ENCODE results near the gene GADD45B. TPM values are rescaled to one million over a fixed set of nuclear protein-coding genes. Genes with fewer than 3 reads are reported as not detected.

Gene GADD45B
- total RNA-seq, 1 experiment from 2014 or later, result 24.7 TPM

- no peaks in the 10 kb centered on the region for H3K36me3 ChIP-seq (ENCODE audit: low read depth)
These were observed 39.5 kb upstream of the GADD45B start for GRCh38 chr19:2436384-2436783.

GRCh38 chr19:2436926-2437325 is 39.0 kb upstream of the GADD45B start:
- POLR2A ChIA-PET (ENCODE audit: unreplicated experiment), result no interaction called here
- Histone ChIP-seq H3K4me2 (no peak overlapping the region), H3K27ac (no peak overlapping the region), H4K20me1 (ENCODE audit: insufficient read depth) (no peaks in the 10 kb centered on the region; the same call in 1 of the 2 replicates), H3F3A (ENCODE audit: insufficient read depth, low read depth) (no peaks in the 10 kb centered on the region), H3K79me2 (ENCODE audit: low read depth) (no peaks in the 10 kb centered on the region), H3K9me2 (ENCODE audit: insufficient read depth) (no peaks in the 10 kb centered on the region), H3K4me1 (replicated peaks; ENCODE audit: insufficient read depth) (no peaks in the 10 kb centered on the region), H3K9me3 (ENCODE audit: insufficient read depth, low read depth) (no peaks in the 10 kb centered on the region), H3K4me3 (no peak overlapping the region), H3K27me3 (ENCODE audit: insufficient read depth, low read depth) (no peaks in the 10 kb centered on the region), H3K36me3 (ENCODE audit: low read depth) (no peaks in the 10 kb centered on the region), H2AFZ (no peak overlapping the region)
- no TSS peak for BruUV-seq (replicated peaks)
- no peak for DNase-seq
- CTCF ChIA-PET, result no interaction called here
- TF ChIP-seq CTCF (conservative IDR thresholded peaks at IDR 0.05) (no peak), EZH2 (IDR thresholded peaks at IDR 0.05; ENCODE audit: low read depth) (no peak)
- intact Hi-C loops (cut with micrococcal nuclease; ENCODE audit: unreplicated experiment), result no loop called here

More at GRCh38 chr19:2436384-2436783, 39.5 kb upstream of the GADD45B start:
- Histone ChIP-seq H4K20me1 (ENCODE audit: insufficient read depth) (no peaks in the 10 kb centered on the region; the same call in 1 of the 2 replicates), H3K9me3 (ENCODE audit: insufficient read depth, low read depth) (no peaks in the 10 kb centered on the region), H3K4me1 (replicated peaks; ENCODE audit: insufficient read depth) (no peaks in the 10 kb centered on the region), H3K27me3 (ENCODE audit: insufficient read depth, low read depth) (no peaks in the 10 kb centered on the region), H3K79me2 (ENCODE audit: low read depth) (no peaks in the 10 kb centered on the region), H2AFZ (no peak overlapping the region), H3K4me3 (no peak overlapping the region), H3K9me2 (ENCODE audit: insufficient read depth) (no peaks in the 10 kb centered on the region), H3K27ac (no peak overlapping the region), H3K4me2 (no peak overlapping the region), H3F3A (ENCODE audit: insufficient read depth, low read depth) (no peaks in the 10 kb centered on the region)
- intact Hi-C loops (cut with micrococcal nuclease; ENCODE audit: unreplicated experiment), result no loop called here
- no peak for TF ChIP-seq EZH2 (IDR thresholded peaks at IDR 0.05; ENCODE audit: low read depth)
- TF ChIP-seq CTCF (conservative IDR thresholded peaks at IDR 0.05), result no peak
- DNase-seq, result no peak
- no TSS peak for BruUV-seq (replicated peaks)
- POLR2A ChIA-PET (ENCODE audit: unreplicated experiment), result no interaction called here
- CTCF ChIA-PET, result no interaction called here

GRCh38 chr19:2438178-2438577 is 37.7 kb upstream of the GADD45B start:
- no peak for DNase-seq
- Histone ChIP-seq H3K4me1 (replicated peaks; ENCODE audit: insufficient read depth) (no peaks in the 10 kb centered on the region), H3K27ac (no peak overlapping the region), H3K36me3 (ENCODE audit: low read depth) (no peaks in the 10 kb centered on the region), H3K4me2 (no peak overlapping the region), H2AFZ (no peak overlapping the region), H3K27me3 (ENCODE audit: insufficient read depth, low read depth) (no peaks in the 10 kb centered on the region), H3K9me3 (ENCODE audit: insufficient read depth, low read depth) (no peaks in the 10 kb centered on the region), H3F3A (ENCODE audit: insufficient read depth, low read depth) (no peaks in the 10 kb centered on the region), H3K9me2 (ENCODE audit: insufficient read depth) (no peaks in the 10 kb centered on the region), H3K79me2 (ENCODE audit: low read depth) (no peaks in the 10 kb centered on the region), H3K4me3 (no peak overlapping the region), H4K20me1 (ENCODE audit: insufficient read depth) (no peaks in the 10 kb centered on the region; the same call in 1 of the 2 replicates)
- TF ChIP-seq EZH2 (IDR thresholded peaks at IDR 0.05; ENCODE audit: low read depth) (no peak), CTCF (conservative IDR thresholded peaks at IDR 0.05) (no peak)
- CTCF ChIA-PET, result interaction anchor here (0.6 kb wide), 1 partner anchor 52 kb away, joined by 3 read pairs; no protein-coding TSS in a partner anchor
- BruUV-seq (replicated peaks), result no TSS peak
- intact Hi-C loops (cut with micrococcal nuclease; ENCODE audit: unreplicated experiment), result no loop called here
- POLR2A ChIA-PET (ENCODE audit: unreplicated experiment), result interaction anchor here (0.6 kb wide), 1 partner anchor 19 kb away, joined by 8 read pairs; the partner anchor contains the start of gene LMNB2
